ENCODE measurements around the gene KCNK7.

GRCh38 chr11:65578667-65579066, 16.9 kb downstream of the KCNK7 start:
- no peak for TF ChIP-seq EZH2 (IDR thresholded peaks at IDR 0.05; ENCODE audit: insufficient read depth, poor library complexity, severe bottlenecking)
- no peak for TF ChIP-seq EZH2phosphoT487 (IDR thresholded peaks at IDR 0.05; ENCODE audit: insufficient read depth, low read depth)

Data from GM23248 (cell line).